HEK293T (cell line): ENCODE results near the gene ZBTB2.

Experiments used
- CTCF ChIA-PET: fragments of 350-600 bp; formaldehyde crosslinking; extraction: SDS; loops from one replicate; lab custom pipeline; 2021; ENCODE audit warnings: antibody characterized with exemption, inconsistent platforms; lab: Yijun Ruan, JAX
- POLR2A ChIA-PET: fragments of 350-600 bp; formaldehyde crosslinking; extraction: SDS; loops from one replicate; lab custom pipeline; 2020; ENCODE audit warnings: antibody characterized with exemption, inconsistent platforms; lab: Yijun Ruan, JAX
- DNase-seq: peaks from one replicate; pipeline ENCODE4 v3.0.0; 2012; ENCODE audit warnings: mixed read lengths; ENCODE audit errors: extremely low spot score
- ARNT ChIP-seq: fragments of 450-650 bp; IDR thresholded peaks from 2 replicates; pipeline ENCODE4 v1.6.1; 2017; ENCODE audit warnings: mild to moderate bottlenecking
- BHLHE40 ChIP-seq: fragments of 450-650 bp; IDR thresholded peaks from 2 replicates; pipeline ENCODE4 v1.6.1; 2016; ENCODE audit warnings: mild to moderate bottlenecking, moderate library complexity, borderline replicate concordance
- CTBP1 ChIP-seq: fragments of 450-650 bp; IDR thresholded peaks from 2 replicates; pipeline ENCODE4 v1.6.1; 2016; ENCODE audit warnings: borderline replicate concordance
- ELF4 ChIP-seq: fragments of 450-650 bp; IDR thresholded peaks from 2 replicates; pipeline ENCODE4 v1.6.1; 2017; ENCODE audit warnings: antibody characterized with exemption
- FOXA1 ChIP-seq: fragments of 450-650 bp; IDR thresholded peaks from 2 replicates; pipeline ENCODE4 v1.6.1; 2016; ENCODE audit warnings: mild to moderate bottlenecking
- FOXK2 ChIP-seq: fragments of 450-650 bp; IDR thresholded peaks from 2 replicates; pipeline ENCODE4 v1.6.1; 2016; ENCODE audit warnings: mild to moderate bottlenecking
- FOXM1 ChIP-seq: fragments of 450-650 bp; IDR thresholded peaks from 2 replicates; pipeline ENCODE4 v1.6.1; 2017; ENCODE audit warnings: mild to moderate bottlenecking, borderline replicate concordance
- HDGF ChIP-seq: fragments of 450-650 bp; IDR thresholded peaks from 2 replicates; pipeline ENCODE4 v1.6.1; 2017; ENCODE audit warnings: antibody characterized with exemption, borderline replicate concordance
- L3MBTL2 ChIP-seq: fragments of 450-650 bp; conservative IDR thresholded peaks from 2 replicates; pipeline ENCODE4 v1.6.1; 2016; ENCODE audit warnings: mild to moderate bottlenecking
- LEF1 ChIP-seq: fragments of 450-650 bp; IDR thresholded peaks from 2 replicates; pipeline ENCODE4 v1.6.1; 2017; ENCODE audit warnings: mild to moderate bottlenecking, borderline replicate concordance
- NFRKB ChIP-seq: fragments of 450-650 bp; IDR thresholded peaks from 2 replicates; pipeline ENCODE4 v1.6.1; 2016; ENCODE audit warnings: mild to moderate bottlenecking, moderate library complexity
- SP1 ChIP-seq: fragments of 450-650 bp; IDR thresholded peaks from 2 replicates; pipeline ENCODE4 v1.6.1; 2017
- SUZ12 ChIP-seq: fragments of 450-650 bp; IDR thresholded peaks from 2 replicates; pipeline ENCODE4 v1.6.1; 2016; ENCODE audit warnings: mild to moderate bottlenecking
- TARDBP ChIP-seq: fragments of 450-650 bp; IDR thresholded peaks from 2 replicates; pipeline ENCODE4 v1.6.1; 2016
- ZNF384 ChIP-seq: fragments of 450-650 bp; IDR thresholded peaks from 2 replicates; pipeline ENCODE4 v1.6.1; 2016
- TF ChIP-seq, protein P1 (sequence below): fragments of 450-650 bp; IDR thresholded peaks from 2 replicates; pipeline ENCODE4 v1.6.1; 2016

ZBTB2 gene

DNA sequence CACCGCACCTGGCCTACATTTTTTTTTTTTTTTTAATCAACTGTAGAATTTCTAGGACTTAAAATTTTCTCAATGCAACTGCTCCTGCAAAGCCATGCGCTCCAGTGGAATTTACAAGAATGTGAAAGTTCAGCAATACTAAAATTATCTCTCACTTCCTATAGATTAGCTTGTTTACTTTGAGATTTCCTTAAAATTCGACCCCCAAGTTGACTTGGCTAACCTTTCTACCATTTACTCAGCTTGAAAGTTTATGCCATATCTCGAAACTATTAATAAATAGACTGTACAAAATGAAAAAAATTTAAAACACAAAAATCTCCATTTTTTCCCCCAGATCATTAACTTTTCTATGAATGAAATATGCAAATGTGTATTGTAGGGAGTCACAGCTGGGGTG lies 64.3 kb downstream of the ZBTB2 start:
- DNase-seq, result no peak
- POLR2A ChIA-PET, result no interaction called here
- no peak for TF ChIP-seq TARDBP
- TF ChIP-seq, protein P1, sequence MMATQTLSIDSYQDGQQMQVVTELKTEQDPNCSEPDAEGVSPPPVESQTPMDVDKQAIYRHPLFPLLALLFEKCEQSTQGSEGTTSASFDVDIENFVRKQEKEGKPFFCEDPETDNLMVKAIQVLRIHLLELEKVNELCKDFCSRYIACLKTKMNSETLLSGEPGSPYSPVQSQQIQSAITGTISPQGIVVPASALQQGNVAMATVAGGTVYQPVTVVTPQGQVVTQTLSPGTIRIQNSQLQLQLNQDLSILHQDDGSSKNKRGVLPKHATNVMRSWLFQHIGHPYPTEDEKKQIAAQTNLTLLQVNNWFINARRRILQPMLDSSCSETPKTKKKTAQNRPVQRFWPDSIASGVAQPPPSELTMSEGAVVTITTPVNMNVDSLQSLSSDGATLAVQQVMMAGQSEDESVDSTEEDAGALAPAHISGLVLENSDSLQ, result no peak
- CTCF ChIA-PET, result interaction anchor here (1.0 to 3.4 kb wide), 3 partner anchors 9 to 435 kb away, joined by 3 to 42 read pairs (median 7); no protein-coding TSS in a partner anchor

DNA sequence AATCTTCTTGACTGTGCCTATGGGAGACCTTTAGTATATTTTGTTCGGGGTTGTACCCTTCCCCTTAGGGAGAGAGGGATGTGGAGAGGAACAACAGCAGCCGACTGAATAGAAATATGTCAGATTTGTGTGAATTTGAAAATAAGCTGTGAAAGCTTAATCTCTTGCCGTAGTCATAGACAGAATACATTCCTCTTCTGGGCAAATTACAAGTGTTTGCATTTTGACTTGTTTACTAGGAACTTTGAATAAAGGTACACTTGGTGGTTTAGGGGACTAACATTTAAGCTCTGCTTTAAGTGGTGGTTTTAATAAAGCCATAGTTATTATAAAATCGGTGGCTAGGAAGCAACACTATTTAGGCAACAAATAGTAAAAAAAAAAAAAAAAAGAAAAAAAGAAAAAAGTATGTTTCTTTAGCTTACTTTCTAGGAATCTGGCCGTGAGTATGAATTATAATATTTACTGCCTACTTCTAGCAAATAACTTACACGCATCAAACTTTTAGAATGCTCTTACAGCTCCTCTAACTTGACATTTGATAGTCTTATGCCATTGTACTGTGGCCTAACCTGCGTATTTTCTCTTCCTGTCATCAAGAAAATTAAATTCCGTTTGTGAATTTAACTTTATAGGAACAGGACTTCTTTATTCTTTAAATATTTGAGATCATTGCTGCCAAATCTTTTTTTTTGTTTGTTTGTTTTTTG lies 65.1 kb downstream of the ZBTB2 start:
- POLR2A ChIA-PET, result interaction anchor here (0.6 kb wide), 1 partner anchor 9 kb away, joined by 3 read pairs; no protein-coding TSS in a partner anchor
- CTCF ChIA-PET, result interaction anchor here (0.7 to 3.4 kb wide), 5 partner anchors 20 to 415 kb away, joined by 3 to 42 read pairs (median 3); no protein-coding TSS in a partner anchor
- DNase-seq, result no peak
- TF ChIP-seq FOXM1 (no peak), BHLHE40 (no peak), HDGF (no peak), LEF1 (no peak), SUZ12 (no peak)

DNA sequence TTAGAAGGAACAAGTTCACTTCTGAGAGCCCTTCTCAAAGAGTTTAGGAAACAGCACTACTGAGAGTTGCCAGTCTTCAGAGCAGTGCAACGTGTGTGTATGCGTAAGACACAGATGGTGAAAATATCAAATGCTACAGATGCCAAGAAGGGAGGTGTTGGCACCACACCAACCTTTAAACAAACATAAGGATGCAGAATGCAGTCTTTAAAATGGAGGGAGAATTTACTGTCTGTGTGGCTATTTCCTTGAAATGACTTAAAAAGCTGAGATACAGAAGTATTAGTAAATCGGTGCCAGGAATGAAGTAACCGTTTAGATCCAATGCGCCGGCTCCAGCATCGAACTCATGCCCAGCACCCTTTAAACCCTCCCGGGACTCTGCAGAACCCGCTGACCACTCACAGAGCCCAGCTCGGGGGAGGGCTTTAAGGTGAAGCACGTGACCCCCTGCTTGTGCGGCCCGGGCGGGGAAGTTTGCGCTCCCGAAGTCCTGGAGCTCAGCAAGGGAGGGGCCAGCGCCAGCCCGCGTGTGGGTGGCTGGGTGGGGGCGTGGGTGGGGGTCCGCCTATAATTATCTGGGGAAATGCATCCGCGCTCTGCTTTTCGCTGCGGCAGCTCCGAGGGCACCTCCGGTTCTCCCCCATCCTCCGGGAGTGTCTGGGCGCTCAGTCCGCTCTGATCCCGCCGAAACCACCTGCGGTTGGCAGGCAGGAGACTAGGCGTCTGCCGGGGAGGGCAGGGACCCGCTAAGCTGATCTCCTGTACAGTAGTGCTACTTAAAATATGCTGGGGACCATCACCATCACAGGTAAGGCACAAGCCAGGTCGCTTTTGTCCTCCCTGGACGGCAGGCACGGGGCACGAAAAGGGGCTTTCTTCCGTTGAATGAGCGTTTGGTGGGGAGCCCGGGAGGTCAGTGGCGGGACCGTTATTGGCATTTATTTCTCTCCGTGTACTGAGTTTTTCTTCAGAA lies 66.0 kb downstream of the ZBTB2 start:
- ChIA-PET POLR2A (interaction anchor here (0.6 kb wide), 1 partner anchor 8 kb away, joined by 3 read pairs; no protein-coding TSS in a partner anchor), CTCF (interaction anchor here (0.6 to 3.4 kb wide), 17 partner anchors 8 to 434 kb away, joined by 3 to 42 read pairs (median 4); no protein-coding TSS in a partner anchor)
- DNase-seq, result peak; percentile 71
- TF ChIP-seq, protein P1, result no peak
- TF ChIP-seq FOXA1 (no peak), L3MBTL2 (peak; percentile 74), FOXK2 (no peak), FOXM1 (no peak), TARDBP (no peak), ARNT (no peak)

DNA sequence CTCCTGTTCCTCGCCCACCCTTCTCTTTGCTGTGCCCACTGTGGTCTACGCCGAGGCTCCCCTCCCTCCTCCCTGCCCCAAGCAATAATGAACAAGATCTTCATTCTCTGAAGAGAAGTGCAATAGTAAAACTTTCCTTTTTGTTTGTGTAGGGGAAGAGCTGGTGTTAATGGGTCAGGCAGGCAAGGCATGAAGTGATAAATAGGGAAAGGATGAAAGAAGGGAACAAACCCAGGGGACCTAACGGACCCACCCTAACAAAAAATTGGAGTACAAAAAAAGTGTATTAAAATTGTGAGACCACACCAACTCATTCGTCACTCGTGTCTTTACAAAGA lies 66.9 kb downstream of the ZBTB2 start:
- ChIA-PET CTCF (interaction anchor here (0.7 to 3.4 kb wide), 21 partner anchors 9 to 433 kb away, joined by 3 to 42 read pairs (median 4); no protein-coding TSS in a partner anchor), POLR2A (no interaction called here)
- no peak for DNase-seq
- no peak for TF ChIP-seq TARDBP
- no peak for TF ChIP-seq BHLHE40
- no peak for TF ChIP-seq FOXM1
- TF ChIP-seq ARNT, result no peak
- TF ChIP-seq LEF1, result no peak
- no peak for TF ChIP-seq FOXA1
- no peak for TF ChIP-seq SUZ12
- TF ChIP-seq ELF4, result no peak
- TF ChIP-seq NFRKB, result no peak
- no peak for TF ChIP-seq SP1

DNA sequence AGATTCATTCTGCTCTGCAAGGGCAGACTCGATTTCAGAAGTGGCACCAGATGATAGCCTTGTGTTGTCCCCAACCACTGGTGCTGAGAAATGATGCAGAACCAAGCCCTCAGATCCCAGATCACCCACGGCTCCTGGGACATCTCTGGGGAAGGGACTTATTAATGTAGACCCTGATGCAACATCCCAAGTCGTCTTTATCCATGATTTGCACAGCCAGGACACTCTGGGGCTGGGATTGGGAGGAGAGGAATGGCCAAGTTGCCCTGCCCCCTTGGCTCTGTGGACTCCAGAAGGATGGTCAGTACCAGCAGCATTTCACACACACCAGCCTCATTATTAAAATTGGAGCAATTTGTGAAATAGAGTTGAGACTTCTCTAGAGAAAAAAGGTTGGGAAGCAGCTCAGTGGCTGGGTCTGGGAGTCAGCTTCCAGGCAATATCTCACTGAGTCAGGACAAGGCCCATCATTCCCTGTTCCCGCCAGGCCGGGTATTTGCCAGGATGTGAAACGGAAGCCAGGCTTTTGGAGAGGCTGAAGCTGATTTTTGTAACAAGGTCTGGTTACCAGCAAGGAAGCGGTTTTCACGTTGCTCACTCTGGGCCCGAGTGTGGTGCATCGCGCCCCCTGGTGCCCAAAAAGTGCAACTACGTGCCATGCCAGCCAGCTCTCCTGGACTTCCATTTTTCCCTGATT lies 67.4 kb downstream of the ZBTB2 start:
- CTCF ChIA-PET, result interaction anchor here (0.5 to 3.4 kb wide), 22 partner anchors 9 to 432 kb away, joined by 3 to 42 read pairs (median 4); no protein-coding TSS in a partner anchor
- POLR2A ChIA-PET, result no interaction called here
- peak; percentile 85 for DNase-seq
- no peak for TF ChIP-seq NFRKB
- no peak for TF ChIP-seq SP1
- TF ChIP-seq TARDBP, result no peak
- no peak for TF ChIP-seq FOXM1
- no peak for TF ChIP-seq SUZ12
- TF ChIP-seq FOXA1, result no peak
- no peak for TF ChIP-seq L3MBTL2
- TF ChIP-seq BHLHE40, result no peak
- no peak for TF ChIP-seq CTBP1
- TF ChIP-seq ZNF384, result no peak
- TF ChIP-seq HDGF, result no peak
- no peak for TF ChIP-seq ARNT
- TF ChIP-seq ELF4, result no peak
- TF ChIP-seq, protein P1, result no peak
- no peak for TF ChIP-seq FOXK2
- no peak for TF ChIP-seq LEF1

DNA sequence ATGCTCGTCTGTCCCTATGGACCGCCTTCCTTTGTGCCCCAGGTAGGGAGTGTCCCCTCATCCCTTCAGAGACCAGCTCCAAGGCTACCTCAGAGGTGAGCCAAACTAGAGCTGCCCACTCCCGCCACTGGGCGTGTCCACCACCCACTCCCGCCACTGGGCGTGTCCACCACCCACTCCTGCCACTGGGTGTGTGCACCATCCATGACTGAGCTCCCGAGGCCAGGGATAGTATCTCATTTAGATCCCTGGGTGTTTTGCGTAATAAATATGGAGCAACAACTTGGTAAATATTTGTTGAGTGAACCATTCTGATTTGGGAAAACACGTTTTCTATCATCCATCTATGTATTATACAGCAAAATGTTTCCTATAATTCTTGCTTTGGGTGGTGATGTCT lies 68.8 kb downstream of the ZBTB2 start:
- DNase-seq, result no peak
- ChIA-PET POLR2A (no interaction called here), CTCF (interaction anchor here (0.6 kb wide), 1 partner anchor 72 kb away, joined by 3 read pairs; no protein-coding TSS in a partner anchor)
- TF ChIP-seq FOXA1 (no peak), SP1 (no peak), ARNT (no peak), SUZ12 (no peak), ZNF384 (no peak), HDGF (no peak), FOXM1 (no peak), NFRKB (no peak), FOXK2 (no peak), LEF1 (no peak), TARDBP (no peak), ELF4 (no peak), BHLHE40 (no peak), CTBP1 (no peak)
- TF ChIP-seq, protein P1, result no peak
